Smooth muscle cell (in vitro differentiated cells): Measurements from ENCODE around the gene ASIC3. TPM values are rescaled to one million over a fixed set of nuclear protein-coding genes. Genes with fewer than 3 reads are reported as not detected.

Experiments
- DNase-seq: peaks from one replicate; lab custom pipeline; 2025; ENCODE audit not compliant: unreplicated experiment; lab: John Stamatoyannopoulos, UW
- H2AFZ ChIP-seq: fragments of 200-600 bp; sonication (generic); 2 replicates; pipeline ENCODE4 v1.6.0; 2016; ENCODE audit warnings: antibody characterized with exemption, low read depth, mild to moderate bottlenecking
- H3F3A ChIP-seq: fragments of 200-600 bp; sonication (generic); 2 replicates; pipeline ENCODE4 v1.6.0; 2017; ENCODE audit warnings: antibody characterized with exemption, low read depth
- H3K27ac ChIP-seq: fragments of 200-600 bp; sonication (generic); 2 replicates; pipeline ENCODE4 v1.5.1; 2016; ENCODE audit warnings: low read depth, mild to moderate bottlenecking
- H3K27me3 ChIP-seq: fragments of 200-600 bp; sonication (generic); 2 replicates; pipeline ENCODE4 v1.6.1; 2016; ENCODE audit warnings: low read depth, mild to moderate bottlenecking
- H3K36me3 ChIP-seq: fragments of 200-600 bp; sonication (generic); 2 replicates; pipeline ENCODE4 v1.5.1; 2016; ENCODE audit warnings: low read depth
- H3K4me1 ChIP-seq: fragments of 200-600 bp; sonication (generic); 2 replicates; pipeline ENCODE4 v1.5.1; 2016; ENCODE audit warnings: low read depth
- H3K4me2 ChIP-seq: fragments of 200-600 bp; sonication (generic); 2 replicates; pipeline ENCODE4 v1.6.0; 2016; ENCODE audit warnings: mild to moderate bottlenecking
- H3K4me3 ChIP-seq: fragments of 200-600 bp; sonication (generic); 2 replicates; pipeline ENCODE4 v1.5.1; 2016; ENCODE audit warnings: mild to moderate bottlenecking
- H3K79me2 ChIP-seq: fragments of 200-600 bp; sonication (generic); 2 replicates; pipeline ENCODE4 v1.6.0; 2016; ENCODE audit warnings: low read depth, mild to moderate bottlenecking
- H3K9ac ChIP-seq: fragments of 200-600 bp; sonication (generic); 2 replicates; pipeline ENCODE4 v1.6.0; 2016; ENCODE audit warnings: low read depth
- H3K9me3 ChIP-seq: fragments of 200-600 bp; sonication (generic); replicated peaks from 2 replicates; pipeline ENCODE4 v1.5.1; 2016; ENCODE audit warnings: low read depth
- H4K20me1 ChIP-seq: fragments of 200-600 bp; sonication (generic); 2 replicates; pipeline ENCODE4 v1.6.0; 2016; ENCODE audit warnings: low read depth
- WGBS: methylation state at CpG from one replicate; pipeline ENCODE4 v1.1.7; 2016; ENCODE audit warnings: low lambda C conversion rate; 5-methylcytosine and 5-hydroxymethylcytosine counted together
- polyA plus RNA-seq: library from polyadenylated mRNA; unstranded; fragments of >200 nt; fragmentation: Nextera tagmentation; extraction: Ambion mirVana; gene quantifications from 2 replicates; pipeline ENCODE4 v1.2.1, GENCODE V29; 2016
- total RNA-seq: library from RNA; depleted of rRNA; stranded (reverse); fragments of >200 nt; gene quantifications from 2 replicates; pipeline ENCODE4 v1.2.3, GENCODE V29; 2014
- TF ChIP-seq, protein P1 (sequence below): fragments of 200-600 bp; sonication (generic); IDR thresholded peaks from 2 replicates; pipeline ENCODE4 v1.5.1; 2017; ENCODE audit warnings: borderline replicate concordance, mild to moderate bottlenecking, antibody characterized with exemption; ENCODE audit not compliant: insufficient read depth, poor library complexity, severe bottlenecking

The ASIC3 gene
- total and polyA plus RNA-seq, 2 experiments from 2014 or later: 2.0 to 2.3 TPM

DNA sequence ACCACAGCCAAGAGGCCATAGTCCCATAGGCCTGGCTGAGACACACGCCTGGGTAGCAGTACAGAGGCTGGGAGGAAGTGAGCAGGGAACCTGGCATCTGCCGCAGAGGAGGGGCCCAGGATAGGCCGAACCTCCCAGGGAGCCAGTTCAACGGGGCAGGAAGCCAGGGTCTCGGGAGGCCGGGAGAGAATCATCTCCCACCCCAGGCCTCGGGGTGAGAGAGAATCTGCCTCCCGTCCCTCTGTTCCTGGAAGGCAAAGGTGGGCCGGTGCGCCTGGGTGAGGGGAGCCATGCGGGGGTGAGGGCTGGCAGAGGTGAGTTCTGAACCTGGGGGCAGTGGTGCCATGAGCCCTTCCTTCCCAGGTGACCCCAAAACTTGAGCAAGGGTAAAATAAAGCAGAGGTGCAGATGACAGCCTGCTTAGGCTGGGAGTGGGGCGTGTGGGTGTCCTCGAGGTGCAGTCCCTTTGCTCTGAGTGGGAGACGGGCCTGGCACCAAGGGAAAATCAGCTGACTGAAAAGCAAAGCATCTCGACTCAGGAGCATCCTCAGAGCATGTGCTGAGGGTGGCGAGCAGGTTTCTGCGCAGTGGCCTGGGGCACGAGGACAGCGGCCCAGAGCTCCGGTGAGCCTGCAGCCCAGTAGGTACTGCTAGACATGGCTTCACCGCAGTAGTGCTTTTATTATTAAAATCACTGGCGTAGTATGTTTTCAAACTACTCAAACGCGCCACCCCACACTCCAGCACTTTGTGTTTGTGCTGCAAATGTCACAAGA is 53.5 kb downstream of the ASIC3 start:
- no peak for DNase-seq
- H3F3A ChIP-seq: no peaks in the 10 kb centered on the region
- no peak overlapping the region for H3K4me3 ChIP-seq
- no peaks in the 10 kb centered on the region for H3K27me3 ChIP-seq
- H3K9me3 ChIP-seq: no peaks in the 10 kb centered on the region
- no peak overlapping the region for H3K9ac ChIP-seq
- peaks cover 91% of the 10 kb centered on the region for H4K20me1 ChIP-seq
- no peak overlapping the region for H2AFZ ChIP-seq
- no peaks in the 10 kb centered on the region for H3K36me3 ChIP-seq
- H3K79me2 ChIP-seq: peaks cover 77% of the 10 kb centered on the region
- no peak overlapping the region for H3K27ac ChIP-seq
- WGBS: 94% methylated on average over 24 of the region's 24 CpGs
- no peak overlapping the region for H3K4me2 ChIP-seq
- H3K4me1 ChIP-seq: no peaks in the 10 kb centered on the region
- TF ChIP-seq, protein P1, sequence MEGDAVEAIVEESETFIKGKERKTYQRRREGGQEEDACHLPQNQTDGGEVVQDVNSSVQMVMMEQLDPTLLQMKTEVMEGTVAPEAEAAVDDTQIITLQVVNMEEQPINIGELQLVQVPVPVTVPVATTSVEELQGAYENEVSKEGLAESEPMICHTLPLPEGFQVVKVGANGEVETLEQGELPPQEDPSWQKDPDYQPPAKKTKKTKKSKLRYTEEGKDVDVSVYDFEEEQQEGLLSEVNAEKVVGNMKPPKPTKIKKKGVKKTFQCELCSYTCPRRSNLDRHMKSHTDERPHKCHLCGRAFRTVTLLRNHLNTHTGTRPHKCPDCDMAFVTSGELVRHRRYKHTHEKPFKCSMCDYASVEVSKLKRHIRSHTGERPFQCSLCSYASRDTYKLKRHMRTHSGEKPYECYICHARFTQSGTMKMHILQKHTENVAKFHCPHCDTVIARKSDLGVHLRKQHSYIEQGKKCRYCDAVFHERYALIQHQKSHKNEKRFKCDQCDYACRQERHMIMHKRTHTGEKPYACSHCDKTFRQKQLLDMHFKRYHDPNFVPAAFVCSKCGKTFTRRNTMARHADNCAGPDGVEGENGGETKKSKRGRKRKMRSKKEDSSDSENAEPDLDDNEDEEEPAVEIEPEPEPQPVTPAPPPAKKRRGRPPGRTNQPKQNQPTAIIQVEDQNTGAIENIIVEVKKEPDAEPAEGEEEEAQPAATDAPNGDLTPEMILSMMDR: no peak

Other genes starting within 250 kb of the ASIC3 start
- 52.8 and 78.8 TPM in 2 replicates for gene TMEM176B, start 248.2 kb upstream of the ASIC3 start, total RNA-seq
- gene TMEM176B, start 248.2 kb upstream of the ASIC3 start, polyA plus RNA-seq: 90.5 and 108 TPM in 2 replicates
- gene TMEM176A, start 247.8 kb upstream of the ASIC3 start, total RNA-seq: 46.6 and 52.8 TPM in 2 replicates
- 95.8 and 105 TPM in 2 replicates for gene TMEM176A, start 247.8 kb upstream of the ASIC3 start, polyA plus RNA-seq
- gene AOC1, start 196.0 kb upstream of the ASIC3 start, total RNA-seq: not detected in 2 replicates
- 0.45 TPM in 1 of 2 replicates, not detected in the other for gene AOC1, start 196.0 kb upstream of the ASIC3 start, polyA plus RNA-seq
- 12.9 and 13.3 TPM in 2 replicates for gene KCNH2, start 70.2 kb upstream of the ASIC3 start, total RNA-seq
- gene KCNH2, start 70.2 kb upstream of the ASIC3 start, polyA plus RNA-seq: 32.1 and 37.7 TPM in 2 replicates
- 3.4 and 6.2 TPM in 2 replicates for gene NOS3, start 57.5 kb upstream of the ASIC3 start, total RNA-seq
- gene NOS3, start 57.5 kb upstream of the ASIC3 start, polyA plus RNA-seq: 7.8 and 11.7 TPM in 2 replicates
- gene ATG9B, start 24.0 kb upstream of the ASIC3 start, total RNA-seq: 1.7 and 2.6 TPM in 2 replicates
- 6.5 and 16.6 TPM in 2 replicates for gene ATG9B, start 24.0 kb upstream of the ASIC3 start, polyA plus RNA-seq
- 17.3 and 23.4 TPM in 2 replicates for gene ABCB8, start 20.1 kb upstream of the ASIC3 start, total RNA-seq
- 24.2 and 27.0 TPM in 2 replicates for gene ABCB8, start 20.1 kb upstream of the ASIC3 start, polyA plus RNA-seq
- 18.6 and 22.1 TPM in 2 replicates for gene CDK5, start 9.4 kb downstream of the ASIC3 start, total RNA-seq
- gene CDK5, start 9.4 kb downstream of the ASIC3 start, polyA plus RNA-seq: 36.4 and 50.1 TPM in 2 replicates
- 42.3 and 89.3 TPM in 2 replicates for gene SLC4A2, start 11.1 kb downstream of the ASIC3 start, total RNA-seq
- gene SLC4A2, start 11.1 kb downstream of the ASIC3 start, polyA plus RNA-seq: 96.4 and 104 TPM in 2 replicates
- gene FASTK, start 32.3 kb downstream of the ASIC3 start, total RNA-seq: 92.0 and 100 TPM in 2 replicates
- 177 and 188 TPM in 2 replicates for gene FASTK, start 32.3 kb downstream of the ASIC3 start, polyA plus RNA-seq
- 30.3 and 35.9 TPM in 2 replicates for gene TMUB1, start 35.0 kb downstream of the ASIC3 start, total RNA-seq
- 69.8 and 70.4 TPM in 2 replicates for gene TMUB1, start 35.0 kb downstream of the ASIC3 start, polyA plus RNA-seq
- gene AGAP3, start 37.9 kb downstream of the ASIC3 start, total RNA-seq: 27.2 and 29.8 TPM in 2 replicates
- 51.4 and 87.3 TPM in 2 replicates for gene AGAP3, start 37.9 kb downstream of the ASIC3 start, polyA plus RNA-seq
- not detected in 2 replicates for gene GBX1, start 119.2 kb downstream of the ASIC3 start, total RNA-seq
- gene GBX1, start 119.2 kb downstream of the ASIC3 start, polyA plus RNA-seq: not detected in 2 replicates
- not detected in 2 replicates for gene ASB10, start 138.7 kb downstream of the ASIC3 start, total RNA-seq
- not detected in 2 replicates for gene ASB10, start 138.7 kb downstream of the ASIC3 start, polyA plus RNA-seq
- not detected in 2 replicates for gene H2BK1, start 162.0 kb downstream of the ASIC3 start, total RNA-seq
- not detected in 2 replicates for gene H2BK1, start 162.0 kb downstream of the ASIC3 start, polyA plus RNA-seq
- 30.5 and 35.1 TPM in 2 replicates for gene ABCF2, start 178.7 kb downstream of the ASIC3 start, total RNA-seq
- gene ABCF2, start 178.7 kb downstream of the ASIC3 start, polyA plus RNA-seq: 24.2 and 26.5 TPM in 2 replicates
- gene CHPF2, start 184.0 kb downstream of the ASIC3 start, total RNA-seq: 42.3 and 43.7 TPM in 2 replicates
- 70.8 and 71.8 TPM in 2 replicates for gene CHPF2, start 184.0 kb downstream of the ASIC3 start, polyA plus RNA-seq
- 35.8 and 44.4 TPM in 2 replicates for gene SMARCD3, start 200.2 kb downstream of the ASIC3 start, total RNA-seq
- 58.1 and 66.3 TPM in 2 replicates for gene SMARCD3, start 200.2 kb downstream of the ASIC3 start, polyA plus RNA-seq